PFSK-1 (cell line): ENCODE measurements around the gene DYRK1A.

Source experiments
- POLR2AphosphoS5 ChIP-seq: IDR thresholded peaks from 2 replicates; pipeline ENCODE4 v1.6.1; 2012; ENCODE audit warnings: low read depth, mild to moderate bottlenecking, control low read depth, low read length, moderate library complexity
- SIN3A ChIP-seq: IDR thresholded peaks from 2 replicates; pipeline ENCODE4 v1.6.1; 2012; ENCODE audit warnings: mild to moderate bottlenecking, low read length, moderate library complexity, borderline replicate concordance; ENCODE audit not compliant: insufficient read depth
- TAF1 ChIP-seq: IDR thresholded peaks from 2 replicates; pipeline ENCODE4 v1.6.1; 2012; ENCODE audit warnings: low read length, control low read depth, borderline replicate concordance; ENCODE audit not compliant: insufficient read depth
- TF ChIP-seq, protein P1 (sequence below), 2 experiments: IDR thresholded peaks; 2 replicates each; pipeline versions ENCODE4 v1.6.1 to v1.8.0; 2011 to 2012; ENCODE audit warnings: low read depth in 2 of 2, low read length in 2 of 2, control low read depth in 1 of 2, inconsistent platforms in 1 of 2, mild to moderate bottlenecking in 1 of 2, moderate library complexity in 1 of 2; ENCODE audit not compliant: insufficient read depth in 1 of 2

DNA sequence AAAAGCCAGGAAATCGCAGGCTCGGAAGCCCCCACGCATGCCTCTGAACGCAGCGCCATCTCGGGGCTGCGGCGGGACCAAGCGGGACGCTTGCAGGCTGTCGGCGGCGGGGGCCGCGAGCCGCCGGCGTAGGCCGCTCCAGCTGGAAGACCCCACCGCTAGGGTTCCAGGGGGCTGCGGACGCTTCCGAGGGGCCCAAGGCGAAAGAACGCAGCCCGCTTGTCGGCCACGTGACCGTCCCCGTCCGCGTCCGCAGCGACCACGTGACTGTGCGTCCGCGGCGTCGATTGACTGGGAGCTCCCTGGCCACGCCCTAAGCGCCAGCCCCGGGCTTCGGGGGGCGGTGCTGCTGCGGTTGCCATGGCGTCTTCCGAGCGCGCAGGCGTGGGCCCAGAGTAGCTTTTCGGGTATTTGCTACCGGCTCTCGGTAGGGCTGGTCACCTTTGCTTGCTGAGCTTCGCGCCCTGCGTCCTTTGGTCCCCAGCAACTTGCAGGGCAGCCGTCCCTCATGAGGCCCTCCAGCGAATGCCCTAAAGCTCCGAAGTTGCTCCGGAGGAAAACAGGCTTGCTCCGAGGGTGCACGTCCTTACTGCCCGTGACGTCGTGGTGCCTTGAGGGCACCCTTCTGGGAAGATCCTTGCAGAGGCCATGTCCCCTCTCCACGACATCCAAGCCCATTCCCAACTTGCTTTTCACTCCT, 197.2 kb downstream of the DYRK1A start:
- TF ChIP-seq TAF1 (no peak), POLR2AphosphoS5 (no peak), SIN3A (no peak)
- TF ChIP-seq, protein P1, sequence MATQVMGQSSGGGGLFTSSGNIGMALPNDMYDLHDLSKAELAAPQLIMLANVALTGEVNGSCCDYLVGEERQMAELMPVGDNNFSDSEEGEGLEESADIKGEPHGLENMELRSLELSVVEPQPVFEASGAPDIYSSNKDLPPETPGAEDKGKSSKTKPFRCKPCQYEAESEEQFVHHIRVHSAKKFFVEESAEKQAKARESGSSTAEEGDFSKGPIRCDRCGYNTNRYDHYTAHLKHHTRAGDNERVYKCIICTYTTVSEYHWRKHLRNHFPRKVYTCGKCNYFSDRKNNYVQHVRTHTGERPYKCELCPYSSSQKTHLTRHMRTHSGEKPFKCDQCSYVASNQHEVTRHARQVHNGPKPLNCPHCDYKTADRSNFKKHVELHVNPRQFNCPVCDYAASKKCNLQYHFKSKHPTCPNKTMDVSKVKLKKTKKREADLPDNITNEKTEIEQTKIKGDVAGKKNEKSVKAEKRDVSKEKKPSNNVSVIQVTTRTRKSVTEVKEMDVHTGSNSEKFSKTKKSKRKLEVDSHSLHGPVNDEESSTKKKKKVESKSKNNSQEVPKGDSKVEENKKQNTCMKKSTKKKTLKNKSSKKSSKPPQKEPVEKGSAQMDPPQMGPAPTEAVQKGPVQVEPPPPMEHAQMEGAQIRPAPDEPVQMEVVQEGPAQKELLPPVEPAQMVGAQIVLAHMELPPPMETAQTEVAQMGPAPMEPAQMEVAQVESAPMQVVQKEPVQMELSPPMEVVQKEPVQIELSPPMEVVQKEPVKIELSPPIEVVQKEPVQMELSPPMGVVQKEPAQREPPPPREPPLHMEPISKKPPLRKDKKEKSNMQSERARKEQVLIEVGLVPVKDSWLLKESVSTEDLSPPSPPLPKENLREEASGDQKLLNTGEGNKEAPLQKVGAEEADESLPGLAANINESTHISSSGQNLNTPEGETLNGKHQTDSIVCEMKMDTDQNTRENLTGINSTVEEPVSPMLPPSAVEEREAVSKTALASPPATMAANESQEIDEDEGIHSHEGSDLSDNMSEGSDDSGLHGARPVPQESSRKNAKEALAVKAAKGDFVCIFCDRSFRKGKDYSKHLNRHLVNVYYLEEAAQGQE (IDR thresholded peaks at IDR 0.05; ENCODE audit: insufficient read depth in 1 of 2, low read depth in 2 of 2, low read length in 2 of 2), result no peak
